NK-92 (cell line): ENCODE measurements around the gene SLCO3A1.

Source experiments
- DNase-seq: peaks from one replicate; lab custom pipeline; 2025; ENCODE audit not compliant: unreplicated experiment; lab: John Stamatoyannopoulos, UW

Gene SLCO3A1

GRCh38 chr15:92118162-92118935 lies 264.8 kb downstream of the SLCO3A1 start:
- no peak for DNase-seq

GRCh38 chr15:92118936-92119325 lies 265.4 kb downstream of the SLCO3A1 start:
- DNase-seq: no peak

- DNase-seq: no peak
Observed at GRCh38 chr15:92120094-92120795, 266.7 kb downstream of the SLCO3A1 start.

GRCh38 chr15:92121047-92121446 lies 267.5 kb downstream of the SLCO3A1 start:
- DNase-seq: no peak

- DNase-seq: no peak
Observed at GRCh38 chr15:92122259-92122658, 268.8 kb downstream of the SLCO3A1 start.

GRCh38 chr15:92123962-92124656 lies 270.6 kb downstream of the SLCO3A1 start:
- no peak for DNase-seq

GRCh38 chr15:92124657-92125010 lies 271.1 kb downstream of the SLCO3A1 start:
- no peak for DNase-seq

- no peak for DNase-seq
Observed at GRCh38 chr15:92128788-92129187, 275.3 kb downstream of the SLCO3A1 start.

GRCh38 chr15:92130244-92130643 lies 276.7 kb downstream of the SLCO3A1 start:
- no peak for DNase-seq

GRCh38 chr15:92130906-92131305 lies 277.4 kb downstream of the SLCO3A1 start:
- no peak for DNase-seq

- DNase-seq: no peak
Observed at GRCh38 chr15:92132982-92133755, 279.7 kb downstream of the SLCO3A1 start.

- DNase-seq: no peak
Observed at GRCh38 chr15:92140796-92141195, 287.3 kb downstream of the SLCO3A1 start.

- no peak for DNase-seq
Observed at GRCh38 chr15:92141607-92142006, 288.1 kb downstream of the SLCO3A1 start.

GRCh38 chr15:92142242-92143232 lies 289.0 kb downstream of the SLCO3A1 start:
- DNase-seq: no peak

GRCh38 chr15:92143765-92144164 lies 290.3 kb downstream of the SLCO3A1 start:
- no peak for DNase-seq

GRCh38 chr15:92146511-92147150 lies 293.1 kb downstream of the SLCO3A1 start:
- no peak for DNase-seq

- DNase-seq: no peak
Observed at GRCh38 chr15:92149029-92149428, 295.5 kb downstream of the SLCO3A1 start.

- DNase-seq: no peak
Observed at GRCh38 chr15:92149465-92149864, 296.0 kb downstream of the SLCO3A1 start.

GRCh38 chr15:92151168-92151567 lies 297.7 kb downstream of the SLCO3A1 start:
- no peak for DNase-seq

- DNase-seq: no peak
Observed at GRCh38 chr15:92151741-92152140, 298.2 kb downstream of the SLCO3A1 start.
